Left ventricle myocardium inferior (tissue), 1 donor: Measurements from ENCODE around the gene ZNF530. TPM values are rescaled to one million over a fixed set of nuclear protein-coding genes. Genes with fewer than 3 reads are reported as not detected.
A peak's percentile ranks its signal among the peaks of the same experiment; 100 is the strongest.

Experiments
- DNase-seq: peaks from one replicate; pipeline ENCODE4 v3.0.0-alpha.2; 2020
- H3K27ac ChIP-seq: fragments of 200-600 bp; replicated peaks from 2 replicates; pipeline ENCODE4 v1.8.0; 2021
- H3K27me3 ChIP-seq: fragments of 200-600 bp; 2 replicates; pipeline ENCODE4 v1.8.0; 2021; ENCODE audit warnings: low read depth
- H3K36me3 ChIP-seq: fragments of 200-600 bp; 2 replicates; pipeline ENCODE4 v1.8.0; 2021
- H3K4me1 ChIP-seq: fragments of 200-600 bp; 2 replicates; pipeline ENCODE4 v1.8.0; 2021
- H3K4me3 ChIP-seq: fragments of 200-600 bp; 2 replicates; pipeline ENCODE4 v1.8.0; 2021; ENCODE audit warnings: mild to moderate bottlenecking, moderate library complexity
- H3K9me3 ChIP-seq: fragments of 200-600 bp; replicated peaks from 2 replicates; pipeline ENCODE4 v1.8.0; 2021
- CTCF ChIP-seq: fragments of 200-600 bp; IDR thresholded peaks from 2 replicates; pipeline ENCODE4 v1.8.0; 2021; ENCODE audit warnings: antibody characterized with exemption, mild to moderate bottlenecking, borderline replicate concordance
- intact Hi-C: fragments of 100-400 bp; cut with micrococcal nuclease; formaldehyde crosslinking; loops from one replicate; pipeline ENCODE4 v1.11.0; 2022
- total RNA-seq: library from RNA; stranded (reverse); fragmentation: NEBNext Ultra II Directional; extraction: Animal tissue kit (Norgen Biotek cat#: 25700); gene quantifications from one replicate; pipeline ENCODE4 v1.2.1, GENCODE V29; 2021
- donor health status: DM: no; HTN: yes; CAD: no; lungs with severe emphysema.

ZNF530 gene
- total RNA-seq, 1 donor from 2014 or later: 4.7 TPM

- H3K4me1 ChIP-seq: peaks cover 9% of the 10 kb centered on the region
- intact Hi-C loops: no loop called here
- no peak for DNase-seq
- no peaks in the 10 kb centered on the region for H3K27me3 ChIP-seq
- H3K4me3 ChIP-seq: peak overlapping the region; percentile 54
- H3K36me3 ChIP-seq: no peaks in the 10 kb centered on the region
- H3K9me3 ChIP-seq: peaks cover 4% of the 10 kb centered on the region
- peak; percentile 16 for TF ChIP-seq CTCF
- H3K27ac ChIP-seq: peak overlapping the region; percentile 63
Observed at GRCh38 chr19:57651654-57651996, 51.9 kb downstream of the ZNF530 start.

GRCh38 chr19:57653689-57654088, 54.0 kb downstream of the ZNF530 start:
- intact Hi-C loops: no loop called here
- no peaks in the 10 kb centered on the region for H3K9me3 ChIP-seq
- H3K27ac ChIP-seq: no peak overlapping the region
- peaks cover 9% of the 10 kb centered on the region for H3K4me1 ChIP-seq
- DNase-seq: no peak
- no peaks in the 10 kb centered on the region for H3K36me3 ChIP-seq
- no peak overlapping the region for H3K4me3 ChIP-seq
- no peaks in the 10 kb centered on the region for H3K27me3 ChIP-seq
- no peak for TF ChIP-seq CTCF

- Histone ChIP-seq H3K27me3 (no peaks in the 10 kb centered on the region), H3K9me3 (no peaks in the 10 kb centered on the region), H3K4me1 (peaks cover 9% of the 10 kb centered on the region), H3K4me3 (no peak overlapping the region), H3K36me3 (no peaks in the 10 kb centered on the region), H3K27ac (no peak overlapping the region)
- no peak for DNase-seq
- TF ChIP-seq CTCF: no peak
- intact Hi-C loops: no loop called here
Observed at GRCh38 chr19:57655443-57655842, 55.8 kb downstream of the ZNF530 start.

- Histone ChIP-seq H3K36me3 (no peaks in the 10 kb centered on the region), H3K4me1 (peaks cover 2% of the 10 kb centered on the region), H3K27me3 (no peaks in the 10 kb centered on the region), H3K9me3 (no peaks in the 10 kb centered on the region), H3K27ac (no peak overlapping the region), H3K4me3 (no peak overlapping the region)
- intact Hi-C loops: no loop called here
- no peak for TF ChIP-seq CTCF
- DNase-seq: no peak
Observed at GRCh38 chr19:57656346-57656745, 56.7 kb downstream of the ZNF530 start.

Other genes starting within 250 kb of the ZNF530 start
- 8.0 TPM for gene ZNF304, start 248.6 kb upstream of the ZNF530 start, total RNA-seq
- gene TRAPPC2B, start 236.3 kb upstream of the ZNF530 start, total RNA-seq: 11.4 TPM
- gene ZNF547, start 236.3 kb upstream of the ZNF530 start, total RNA-seq: 3.6 TPM
- 14.4 TPM for gene ZNF548, start 210.0 kb upstream of the ZNF530 start, total RNA-seq
- 8.9 TPM for gene ZNF17, start 188.7 kb upstream of the ZNF530 start, total RNA-seq
- gene ZNF749, start 164.6 kb upstream of the ZNF530 start, total RNA-seq: 3.4 TPM
- 3.3 TPM for gene VN1R1, start 142.7 kb upstream of the ZNF530 start, total RNA-seq
- 22.6 TPM for gene ZNF772, start 122.3 kb upstream of the ZNF530 start, total RNA-seq
- 9.0 TPM for gene ZNF419, start 112.1 kb upstream of the ZNF530 start, total RNA-seq
- gene ZNF773, start 99.9 kb upstream of the ZNF530 start, total RNA-seq: 4.1 TPM
- gene ZNF549, start 72.5 kb upstream of the ZNF530 start, total RNA-seq: 3.8 TPM
- gene ZNF550, start 40.0 kb upstream of the ZNF530 start, total RNA-seq: 10.8 TPM
- gene ZNF416, start 21.0 kb upstream of the ZNF530 start, total RNA-seq: 4.6 TPM
- gene ZIK1, start 15.7 kb upstream of the ZNF530 start, total RNA-seq: 4.0 TPM
- gene ZNF134, start 14.4 kb downstream of the ZNF530 start, total RNA-seq: 13.3 TPM
- 10.0 TPM for gene ZNF211, start 33.3 kb downstream of the ZNF530 start, total RNA-seq
- not detected for gene ZSCAN4, start 69.0 kb downstream of the ZNF530 start, total RNA-seq
- gene ZNF551, start 82.1 kb downstream of the ZNF530 start, total RNA-seq: 3.6 TPM
- 4.8 TPM for gene ZNF154, start 109.3 kb downstream of the ZNF530 start, total RNA-seq
- gene ZNF671, start 127.7 kb downstream of the ZNF530 start, total RNA-seq: 9.3 TPM
- 12.9 TPM for gene ZNF776, start 146.9 kb downstream of the ZNF530 start, total RNA-seq
- gene ZNF586, start 169.8 kb downstream of the ZNF530 start, total RNA-seq: 12.0 TPM
- 3.9 TPM for gene ZNF552, start 215.0 kb downstream of the ZNF530 start, total RNA-seq
- 6.7 TPM for gene ZNF587B, start 230.4 kb downstream of the ZNF530 start, total RNA-seq
- 20.0 TPM for gene ZNF587, start 250.0 kb downstream of the ZNF530 start, total RNA-seq